Muscle of arm (tissue), 12 donors: ENCODE results near the gene LRRC49. TPM values are rescaled to one million over a fixed set of nuclear protein-coding genes. Genes with fewer than 3 reads are reported as not detected.

ENCODE experiments used
- DNase-seq: peaks from one replicate; pipeline ENCODE4 v3.0.0-alpha.2; 2013
- polyA plus RNA-seq, 12 donors: library from polyadenylated mRNA; unstranded; fragments of 120-200 nt; gene quantifications; one replicate each; pipeline ENCODE4 v1.2.1, GENCODE V29; 2013; ENCODE audit not compliant: insufficient read length in 12 of 12

The LRRC49 gene
- polyA plus RNA-seq, 12 donors = 4.9 to 10.5 (median 7.0) TPM; not detected in 2

DNA sequence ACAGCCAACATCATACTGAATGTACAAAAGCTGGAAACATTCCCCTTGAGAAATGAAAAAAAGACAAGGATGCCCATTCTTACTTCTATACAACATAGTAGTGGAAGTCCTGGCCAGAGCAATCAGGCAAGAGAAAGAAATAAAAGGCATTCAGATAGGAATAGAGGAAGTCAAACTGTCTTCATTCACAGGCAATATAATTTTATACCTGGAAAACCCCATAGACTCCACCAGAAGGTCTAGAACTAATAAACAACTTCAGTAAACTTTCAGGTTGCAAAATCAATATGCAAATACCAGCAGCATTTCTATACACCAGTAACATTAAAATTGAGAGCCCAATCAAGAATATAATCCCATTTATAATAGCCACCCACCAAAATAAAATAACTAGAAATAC lies 195.5 kb downstream of the LRRC49 start:
- no peak for DNase-seq

GRCh38 chr15:71088683-71089082 lies 196.1 kb downstream of the LRRC49 start:
- DNase-seq = no peak

DNA sequence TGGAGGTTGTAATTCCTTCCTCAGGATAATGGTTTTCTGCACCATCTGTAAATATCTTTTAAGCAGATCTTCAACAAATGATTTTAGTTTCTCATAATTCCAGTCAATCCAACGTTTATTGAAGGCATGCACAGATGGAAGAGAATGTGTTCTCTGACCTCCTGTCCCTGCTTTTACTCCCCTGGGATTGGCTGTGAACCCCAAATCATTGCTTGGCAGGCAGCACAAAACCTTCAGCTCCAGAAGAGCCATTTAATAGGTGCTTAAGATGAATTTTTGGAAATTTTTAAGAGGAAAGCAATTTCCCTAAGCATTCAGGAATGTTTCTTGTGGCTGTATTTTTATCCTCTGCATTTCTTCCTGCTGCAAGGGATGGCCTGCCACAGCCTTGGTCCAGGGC lies 197.2 kb downstream of the LRRC49 start:
- no peak for DNase-seq

DNA sequence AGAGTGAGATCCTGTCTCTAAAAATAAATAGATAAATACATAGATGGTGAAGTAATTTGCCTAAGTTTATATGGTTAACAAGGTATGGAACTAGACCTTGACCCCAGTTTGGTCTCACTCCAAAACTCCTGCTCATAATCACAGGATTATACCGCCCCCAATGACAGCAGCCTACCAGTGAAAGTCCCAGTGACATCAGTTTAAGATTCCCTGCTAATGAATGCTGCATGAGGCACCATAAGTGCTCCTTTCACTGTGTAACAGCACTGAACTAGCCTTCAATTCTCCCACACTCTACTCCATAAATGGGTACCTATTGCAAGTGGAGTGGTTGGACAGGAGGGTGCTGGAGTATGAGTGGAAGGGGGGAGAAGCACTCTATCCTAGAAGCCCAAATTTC lies 199.0 kb downstream of the LRRC49 start:
- no peak for DNase-seq

- DNase-seq = no peak
Observed at GRCh38 chr15:71092056-71092600, 199.5 kb downstream of the LRRC49 start.

GRCh38 chr15:71093054-71094024 lies 200.7 kb downstream of the LRRC49 start:
- DNase-seq = no peak

DNA sequence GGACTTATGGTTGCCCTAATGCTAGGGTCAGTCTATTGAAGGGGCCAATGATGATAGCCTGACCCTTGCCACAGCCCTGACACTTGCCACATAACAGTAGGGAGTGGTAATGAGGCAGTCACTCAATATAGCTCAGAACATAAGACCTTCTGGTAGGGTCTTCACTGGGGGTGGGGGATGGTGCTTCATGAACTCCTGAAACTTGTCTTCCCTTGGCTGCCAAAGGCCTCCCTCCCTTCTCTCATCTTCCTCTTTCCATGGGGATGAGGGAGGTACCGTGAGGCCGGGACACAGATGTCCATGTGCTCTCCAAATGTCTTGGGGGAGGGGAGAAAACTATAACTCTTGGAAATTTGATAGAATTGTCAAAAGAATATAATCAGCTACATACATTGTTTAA lies 201.5 kb downstream of the LRRC49 start:
- no peak for DNase-seq

GRCh38 chr15:71096676-71097075 lies 204.1 kb downstream of the LRRC49 start:
- no peak for DNase-seq

DNA sequence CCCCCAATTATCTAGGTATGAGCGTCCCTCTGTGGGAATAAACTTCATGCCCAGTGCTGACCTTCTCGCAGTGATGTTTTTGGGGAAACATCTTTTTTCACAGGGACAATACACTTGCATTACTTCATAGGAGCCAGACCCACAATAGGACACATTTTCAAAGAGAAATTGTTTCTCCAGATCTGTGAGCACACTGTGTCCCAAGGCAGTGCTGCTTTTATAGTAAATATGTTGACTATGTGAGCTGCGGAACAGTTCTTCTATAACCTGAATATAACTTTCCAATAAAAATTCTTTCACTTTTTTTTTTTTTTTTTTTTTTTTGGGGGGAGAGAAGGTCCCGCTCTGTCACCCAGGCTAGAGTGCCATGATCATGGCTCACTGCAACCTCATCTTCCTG lies 205.3 kb downstream of the LRRC49 start:
- no peak for DNase-seq

- DNase-seq = no peak
Observed at GRCh38 chr15:71098920-71099319, 206.3 kb downstream of the LRRC49 start.

Other genes starting within 250 kb of the LRRC49 start
- 100 to 1,000 TPM in 11 of 12 donors, not detected in 1; 115 to 219 (median 154) TPM for gene UACA, start 129.3 kb upstream of the LRRC49 start, polyA plus RNA-seq
- gene LARP6, start 38.7 kb upstream of the LRRC49 start, polyA plus RNA-seq = 10 to 100 TPM in 9 of 12 donors, 1 to 10 TPM in 2, not detected in 1; 9.1 to 21.1 (median 13.6) TPM
- 1 to 10 TPM in 10 of 12 donors, not detected in 2; 2.3 to 5.5 (median 3.1) TPM for gene THAP10, start 393 bp upstream of the LRRC49 start, polyA plus RNA-seq
- gene THSD4, start 222.6 kb downstream of the LRRC49 start, polyA plus RNA-seq = 10 to 100 TPM in 11 of 12 donors, not detected in 1; 18.2 to 45.9 (median 26.2) TPM